Measurements from ENCODE around the gene MAPKBP1.

The MAPKBP1 gene

DNA sequence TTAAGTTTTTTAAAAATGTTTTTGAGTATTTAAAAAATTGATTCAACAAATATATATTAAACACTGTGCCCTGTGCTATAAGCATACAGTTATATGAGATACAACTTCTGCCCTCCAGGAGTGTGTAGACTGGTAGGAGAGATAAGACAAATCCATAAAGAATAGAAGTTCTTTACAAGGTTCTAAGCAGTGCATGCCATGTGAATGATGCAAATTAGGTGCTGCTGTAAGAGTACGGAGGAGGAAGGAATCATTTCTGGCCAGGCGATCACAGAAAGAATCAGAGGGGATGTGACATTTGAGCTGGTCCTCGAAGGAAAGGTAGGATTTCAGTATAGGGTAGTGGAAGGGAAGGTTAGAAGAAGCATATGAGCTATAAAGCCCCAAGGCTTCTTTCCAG, 14.0 kb downstream of the MAPKBP1 start:
- DNase-seq (ENCODE audit: low read depth in 2 of 2) = no peak

DNA sequence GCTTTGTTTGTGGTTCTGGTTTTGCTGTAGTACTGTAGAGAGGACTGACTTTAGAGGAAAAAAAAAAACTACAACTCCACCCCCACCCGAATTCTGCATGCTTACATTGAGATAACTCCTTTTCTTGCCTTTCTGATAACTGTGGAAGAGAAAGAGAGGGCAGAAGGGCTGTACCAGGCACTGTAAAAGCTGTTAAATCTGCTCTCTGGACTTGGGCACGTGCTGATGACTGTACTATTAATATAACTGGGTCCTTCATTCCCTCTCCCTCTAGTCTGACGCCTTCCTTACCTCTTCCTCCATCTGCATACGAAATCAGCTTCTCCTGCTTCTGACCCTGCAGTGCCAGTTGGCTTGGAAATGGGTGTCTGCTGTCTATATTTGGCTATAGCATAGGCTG, 15.0 kb downstream of the MAPKBP1 start:
- no peak for DNase-seq (ENCODE audit: low read depth in 2 of 2)

DNA sequence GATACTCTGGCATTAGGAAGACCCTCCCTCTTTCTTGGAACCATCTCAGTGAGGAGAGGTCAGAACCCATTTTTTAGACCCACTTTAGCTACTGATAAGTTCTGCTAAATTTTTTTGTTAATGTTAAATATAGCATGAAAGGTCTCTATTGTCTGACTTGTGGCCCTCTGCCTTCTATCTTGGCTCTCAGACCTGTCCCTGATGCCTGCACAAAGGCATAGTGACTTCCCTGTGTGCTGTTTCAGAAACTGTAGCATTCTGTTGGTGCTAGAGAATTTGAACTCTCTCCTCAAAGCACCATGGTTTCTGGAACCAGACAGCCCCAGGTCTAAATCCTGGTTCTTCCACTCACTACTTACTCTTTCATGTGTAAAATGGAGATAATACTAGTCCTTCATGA, 15.4 kb downstream of the MAPKBP1 start:
- no peak for DNase-seq (ENCODE audit: low read depth in 2 of 2)

DNA sequence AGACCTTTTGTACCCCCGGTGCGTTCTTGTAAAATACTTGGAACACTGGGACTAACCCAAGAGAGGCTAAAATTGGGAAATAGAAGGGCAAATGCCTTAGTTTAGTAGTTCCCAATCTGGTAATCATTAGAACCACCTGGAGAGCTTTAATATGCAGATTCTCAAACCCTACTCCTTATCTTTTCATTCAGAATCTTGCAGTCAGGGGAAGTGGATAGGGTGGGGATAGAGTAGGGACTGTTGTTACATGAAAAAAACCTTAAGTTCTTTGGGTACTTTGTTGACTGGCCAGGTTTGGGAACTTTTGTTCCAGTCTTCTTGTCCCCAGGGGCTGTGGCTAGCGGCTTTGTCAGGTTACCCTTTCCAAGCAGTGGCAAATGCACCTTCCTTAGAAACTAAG, 15.9 kb downstream of the MAPKBP1 start:
- no peak for DNase-seq (ENCODE audit: low read depth in 2 of 2)

DNA sequence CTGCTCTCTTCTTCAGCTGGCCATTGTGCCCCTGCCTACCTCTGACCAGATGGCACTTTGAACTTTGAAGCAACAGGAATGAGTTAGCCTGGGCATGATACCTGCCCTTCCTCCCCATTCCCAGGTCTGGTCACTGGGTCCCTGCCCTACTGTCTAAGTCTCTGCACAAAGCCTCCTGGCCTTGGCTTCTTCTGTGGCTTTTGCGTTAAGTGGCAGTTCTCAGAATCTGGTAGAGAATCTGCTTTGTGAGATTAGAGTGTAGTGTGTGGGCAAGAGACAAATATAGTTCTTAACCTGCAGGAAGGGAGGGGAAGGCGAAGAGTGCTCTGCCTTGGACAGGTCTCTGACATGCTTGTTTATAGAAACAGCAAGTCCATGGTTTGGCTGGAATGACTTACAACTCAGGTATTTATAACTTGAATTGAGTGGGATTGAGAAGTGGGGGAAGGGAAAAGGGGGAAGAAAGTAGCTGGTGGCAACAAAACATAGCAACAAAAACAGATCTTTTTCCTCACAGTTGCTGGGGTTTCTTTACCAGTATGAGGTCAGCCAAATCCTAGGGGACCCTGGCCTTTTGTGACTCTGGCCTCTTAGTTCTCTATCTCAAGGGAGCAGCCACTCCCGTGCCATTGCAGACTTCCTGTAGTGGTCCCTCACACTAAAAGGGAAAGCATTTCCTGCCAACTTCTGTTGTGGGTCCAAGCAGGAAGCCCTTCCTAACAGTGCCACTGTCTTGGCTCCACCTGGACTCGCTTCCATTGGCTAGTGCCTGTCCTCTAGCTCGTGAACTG, 16.7 kb downstream of the MAPKBP1 start:
- no peak for DNase-seq (ENCODE audit: low read depth in 2 of 2)

DNA sequence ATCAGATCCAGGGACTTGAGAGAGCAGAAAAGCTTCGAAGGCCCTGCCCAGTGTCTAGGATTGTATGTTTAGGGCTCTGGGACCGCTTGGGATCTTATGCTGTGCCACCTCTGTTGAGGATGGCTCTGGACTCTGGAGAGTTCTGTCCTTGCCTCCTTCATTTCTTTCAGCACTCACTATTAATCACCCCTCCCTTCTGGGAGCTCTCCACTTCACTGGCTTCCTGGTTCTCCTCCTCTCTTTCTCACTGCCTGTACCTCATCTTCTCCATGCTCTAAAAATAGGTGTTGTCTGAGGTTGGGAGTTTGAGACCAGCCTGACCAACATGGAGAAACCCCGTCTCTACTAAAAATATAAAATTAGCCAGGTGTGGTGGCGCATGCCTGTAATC, 17.3 kb downstream of the MAPKBP1 start:
- DNase-seq (ENCODE audit: low read depth in 2 of 2) = no peak

DNA sequence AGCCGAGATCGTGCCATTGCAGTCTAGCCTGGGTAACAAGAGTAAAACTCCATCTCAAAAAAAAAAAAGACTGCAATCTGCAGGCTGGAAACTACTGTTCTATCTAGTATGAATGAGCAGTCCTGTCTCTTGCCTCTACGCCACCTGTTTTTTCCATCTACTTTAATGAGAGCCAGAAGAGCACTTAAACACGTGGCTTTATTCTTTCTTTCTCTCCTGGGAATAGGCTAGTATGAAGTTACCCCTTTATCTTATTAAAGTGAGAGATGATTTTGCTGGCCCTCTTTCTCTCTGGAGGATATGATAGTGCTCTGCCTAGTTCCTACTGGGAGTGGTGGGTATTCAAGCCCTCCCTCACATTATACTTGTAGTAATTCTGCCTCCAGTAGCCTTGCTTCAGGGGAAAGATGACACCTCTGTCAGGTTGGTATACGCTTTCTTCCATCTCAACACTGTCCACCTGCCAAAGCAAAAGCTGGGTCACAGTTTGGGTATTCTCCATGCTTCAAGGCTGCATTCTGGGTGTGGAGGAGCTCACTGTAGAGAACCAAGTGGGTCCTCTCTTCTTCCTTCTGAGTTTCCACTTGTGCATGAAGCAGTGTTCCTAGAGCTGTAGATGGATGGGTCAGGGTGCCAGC, 17.8 kb downstream of the MAPKBP1 start:
- DNase-seq (ENCODE audit: low read depth in 2 of 2) = no peak

DNA sequence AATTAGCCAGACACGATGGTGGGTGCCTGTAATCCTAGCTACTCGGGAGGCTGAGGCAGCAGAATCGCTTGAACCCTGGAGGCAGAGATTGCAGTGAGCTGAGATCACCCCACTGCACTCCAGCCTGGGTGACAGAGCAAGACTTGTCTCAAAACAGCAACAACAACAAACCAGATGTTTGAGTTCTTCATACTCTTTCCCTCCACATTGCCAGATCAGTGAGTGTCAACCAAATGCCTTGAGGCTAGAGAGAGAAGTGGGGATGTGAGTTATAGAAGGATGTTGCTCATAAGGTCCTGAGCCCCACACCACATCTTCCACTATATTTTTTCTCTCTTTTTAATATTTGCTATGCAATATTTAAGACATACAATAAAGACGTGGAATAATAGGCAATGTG, 19.8 kb downstream of the MAPKBP1 start:
- DNase-seq (ENCODE audit: low read depth in 2 of 2) = no peak

DNA sequence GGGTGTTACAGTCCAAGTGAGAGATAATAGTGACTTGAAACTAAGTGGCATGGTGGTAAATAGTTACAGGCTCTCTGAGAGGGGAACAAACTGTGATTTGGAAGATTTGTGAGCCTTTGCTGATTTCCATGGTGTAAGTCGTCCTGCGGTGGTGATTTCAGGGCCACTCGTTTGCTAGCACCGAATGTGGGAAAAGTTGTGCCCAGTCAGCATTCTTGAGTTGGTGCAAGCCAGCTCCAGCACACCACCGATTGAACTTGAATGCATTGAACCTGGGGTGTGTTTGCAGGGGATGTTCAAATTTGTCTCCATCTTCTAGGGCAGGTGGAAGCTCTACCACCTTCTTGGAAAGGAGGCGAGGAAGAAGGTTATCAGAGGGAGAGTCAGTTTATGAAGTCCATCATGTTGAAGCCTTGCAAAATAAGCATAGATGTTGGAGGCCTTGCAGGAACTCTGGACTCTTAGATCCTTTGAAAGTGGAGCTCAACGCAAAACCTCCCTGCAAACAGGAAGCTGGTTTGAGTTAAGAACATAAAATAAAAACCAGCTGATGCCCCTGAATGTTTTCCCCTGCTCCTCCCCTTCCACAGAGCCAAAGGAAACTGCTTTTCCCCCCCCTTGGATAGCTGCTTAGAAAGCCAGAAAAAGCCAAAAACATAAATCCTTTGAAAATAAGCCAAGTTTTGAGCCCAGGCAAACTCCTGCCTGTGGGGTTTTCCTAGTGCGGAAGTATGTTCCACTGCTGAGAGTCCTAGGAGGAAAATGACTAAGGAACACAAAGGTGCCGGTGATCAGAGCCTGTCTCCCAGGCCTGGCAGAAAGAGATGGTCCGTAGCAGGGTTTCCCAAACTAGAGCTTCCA, 21.9 kb downstream of the MAPKBP1 start:
- no peak for DNase-seq (ENCODE audit: low read depth in 2 of 2)

DNA sequence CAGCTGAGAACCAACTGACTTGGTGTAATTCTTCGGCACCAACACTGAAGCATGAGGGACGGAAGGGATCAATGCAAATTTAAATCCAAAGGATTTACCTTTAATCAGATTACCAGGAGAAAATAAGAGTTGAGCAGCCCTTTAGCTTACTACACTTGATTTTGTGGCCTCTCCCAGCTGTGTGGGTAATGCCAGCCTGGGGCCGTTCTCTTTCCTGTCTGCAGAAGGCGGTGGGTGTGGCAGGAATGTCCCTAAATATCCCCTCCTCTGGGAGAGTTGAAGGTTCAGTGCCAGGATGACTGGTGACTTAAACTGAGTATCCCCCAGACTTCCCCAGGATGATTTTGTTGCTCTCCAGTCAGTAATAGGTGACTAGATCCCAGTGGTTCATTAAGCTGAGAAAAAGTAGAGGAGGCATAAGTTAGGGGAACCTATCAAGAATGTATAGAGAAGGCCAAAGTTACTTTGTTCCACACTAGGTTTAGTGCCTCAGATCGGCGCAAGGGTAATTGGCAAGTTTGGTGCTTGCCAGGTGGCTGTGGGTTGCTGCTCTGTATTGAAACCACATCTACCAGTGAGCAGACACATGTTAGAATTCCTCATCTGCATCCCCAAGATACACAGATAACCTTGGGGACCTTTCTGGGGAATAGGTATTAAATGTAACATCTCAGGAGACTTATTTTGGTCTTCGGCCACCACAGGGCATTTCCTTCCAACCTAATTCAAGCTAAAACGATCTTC, 23.1 kb downstream of the MAPKBP1 start:
- DNase-seq (ENCODE audit: low read depth in 2 of 2) = no peak

DNA sequence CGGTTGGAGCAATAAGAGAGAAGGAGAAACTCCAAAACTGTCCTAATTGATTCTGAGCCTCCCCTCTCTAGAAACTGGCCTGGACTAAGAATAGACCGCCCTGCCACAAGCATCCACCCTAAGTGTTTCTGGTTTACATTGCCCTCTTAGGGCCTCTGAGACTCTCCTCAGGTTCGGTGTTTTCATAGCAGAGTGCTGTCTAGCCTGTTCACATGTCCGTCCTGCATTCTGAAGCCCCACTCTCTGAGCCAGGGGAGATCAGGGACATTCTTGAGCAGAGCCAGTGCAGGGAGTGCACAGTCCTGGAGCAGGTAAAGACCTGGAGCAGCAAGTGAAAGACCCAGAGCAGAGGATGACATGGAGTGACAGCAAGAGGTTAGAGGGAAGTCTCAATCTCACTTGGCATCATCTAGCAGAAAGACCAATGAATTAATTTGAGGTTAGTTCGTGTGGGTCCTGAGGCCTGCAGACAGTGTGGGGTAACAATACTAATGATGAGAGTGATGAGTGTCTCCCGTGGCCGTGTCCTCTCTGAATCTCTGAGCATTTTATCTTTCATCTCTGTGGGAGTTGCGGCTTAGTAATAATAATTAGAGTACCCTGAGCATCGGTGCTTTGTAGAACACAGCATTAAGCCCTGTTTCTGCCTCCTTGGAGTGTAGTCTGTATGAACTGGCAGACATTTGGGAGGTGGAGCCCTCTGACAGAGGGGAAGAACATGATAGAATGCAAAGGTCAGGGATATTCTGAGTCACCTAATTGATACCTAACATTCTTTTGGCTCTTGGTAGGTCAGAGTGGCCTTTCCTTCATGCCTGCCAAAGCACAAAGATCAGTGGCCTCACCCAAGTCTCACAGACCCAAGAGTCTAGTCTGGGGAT, 24.6 kb downstream of the MAPKBP1 start:
- no peak for DNase-seq (ENCODE audit: low read depth in 2 of 2)

DNA sequence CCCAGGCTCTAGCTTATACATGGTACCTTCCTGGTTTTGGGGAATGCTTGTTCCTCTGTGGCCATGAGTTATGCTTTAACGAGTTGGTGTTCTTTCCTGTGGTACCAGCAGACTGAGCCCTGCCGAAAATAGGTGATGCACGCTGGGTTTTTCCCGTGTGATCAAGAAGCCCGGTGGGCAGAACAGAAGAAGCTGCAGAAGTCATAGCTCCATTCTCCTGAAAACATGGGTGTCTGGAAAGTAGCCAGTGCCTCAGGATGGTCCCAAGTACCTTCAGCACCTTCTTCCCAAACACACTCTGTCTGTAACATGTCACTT, 25.2 kb downstream of the MAPKBP1 start:
- no peak for DNase-seq (ENCODE audit: low read depth in 2 of 2)

DNA sequence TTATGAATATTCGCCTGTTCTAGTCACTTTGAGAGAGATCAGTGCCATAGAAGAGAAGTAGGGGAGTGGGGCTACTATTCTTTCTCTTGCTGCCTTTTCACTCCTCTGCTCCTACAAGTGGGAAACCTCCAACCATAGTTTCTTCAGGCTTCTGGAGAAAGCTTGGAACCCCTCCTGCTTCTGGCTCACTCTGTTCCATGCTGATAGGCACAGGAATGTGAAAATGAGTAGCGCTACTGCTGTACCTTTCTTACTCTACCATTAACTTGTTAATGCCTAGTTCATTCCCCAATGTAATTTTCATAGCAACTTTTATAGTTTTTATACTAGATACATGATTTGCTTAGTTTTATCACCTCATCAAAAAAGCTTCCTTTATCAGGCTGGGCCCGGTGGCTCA, 26.9 kb downstream of the MAPKBP1 start:
- DNase-seq (ENCODE audit: low read depth in 2 of 2) = no peak

DNA sequence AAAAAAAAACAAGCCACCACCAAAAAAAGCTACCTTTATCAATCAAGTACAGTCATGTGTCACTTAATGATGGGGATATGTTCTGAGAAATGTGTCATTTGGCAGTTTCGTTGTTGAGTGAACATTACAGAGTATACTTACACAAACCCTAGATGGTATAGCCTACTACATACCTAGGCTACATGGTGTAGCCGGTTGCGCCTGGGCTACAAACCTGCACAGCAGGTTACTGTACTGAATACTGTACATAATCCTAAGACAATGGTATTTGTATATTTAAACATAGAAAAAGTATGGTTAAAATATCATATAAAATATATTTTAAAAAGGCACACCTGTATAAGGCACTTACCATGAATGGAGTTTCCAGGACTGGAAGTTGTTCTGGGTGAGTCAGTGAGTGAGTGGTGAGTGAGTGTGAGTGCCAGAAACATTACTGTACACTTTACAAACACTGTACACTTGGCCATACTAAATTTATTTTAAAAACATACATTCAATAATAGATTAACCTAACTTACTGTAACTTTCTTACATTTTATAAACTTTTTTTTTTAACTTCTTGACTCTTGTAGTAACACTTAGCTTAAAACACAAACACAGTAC, 27.7 kb downstream of the MAPKBP1 start:
- no peak for DNase-seq (ENCODE audit: low read depth in 2 of 2)

DNA sequence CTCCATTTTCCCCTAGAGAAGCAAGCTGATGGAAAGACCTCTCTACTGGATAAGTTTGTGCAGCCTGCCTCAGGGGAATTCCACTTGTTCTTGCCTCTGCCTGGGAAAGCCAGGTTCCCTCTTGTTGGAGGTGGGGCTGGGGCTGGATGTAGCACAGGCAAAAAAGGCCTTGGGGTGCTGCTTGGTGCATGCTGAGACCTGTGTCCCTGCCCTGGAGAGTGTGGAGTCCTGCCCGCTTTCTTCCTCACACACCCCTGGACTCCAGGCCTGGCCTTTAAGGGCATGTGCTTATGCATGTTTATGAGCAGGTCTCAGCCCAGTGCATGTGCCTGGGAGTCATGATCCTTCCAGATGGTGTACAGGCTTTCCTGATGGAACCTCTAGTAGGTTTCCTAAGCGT, 30.1 kb downstream of the MAPKBP1 start:
- no peak for DNase-seq (ENCODE audit: low read depth in 2 of 2)

DNA sequence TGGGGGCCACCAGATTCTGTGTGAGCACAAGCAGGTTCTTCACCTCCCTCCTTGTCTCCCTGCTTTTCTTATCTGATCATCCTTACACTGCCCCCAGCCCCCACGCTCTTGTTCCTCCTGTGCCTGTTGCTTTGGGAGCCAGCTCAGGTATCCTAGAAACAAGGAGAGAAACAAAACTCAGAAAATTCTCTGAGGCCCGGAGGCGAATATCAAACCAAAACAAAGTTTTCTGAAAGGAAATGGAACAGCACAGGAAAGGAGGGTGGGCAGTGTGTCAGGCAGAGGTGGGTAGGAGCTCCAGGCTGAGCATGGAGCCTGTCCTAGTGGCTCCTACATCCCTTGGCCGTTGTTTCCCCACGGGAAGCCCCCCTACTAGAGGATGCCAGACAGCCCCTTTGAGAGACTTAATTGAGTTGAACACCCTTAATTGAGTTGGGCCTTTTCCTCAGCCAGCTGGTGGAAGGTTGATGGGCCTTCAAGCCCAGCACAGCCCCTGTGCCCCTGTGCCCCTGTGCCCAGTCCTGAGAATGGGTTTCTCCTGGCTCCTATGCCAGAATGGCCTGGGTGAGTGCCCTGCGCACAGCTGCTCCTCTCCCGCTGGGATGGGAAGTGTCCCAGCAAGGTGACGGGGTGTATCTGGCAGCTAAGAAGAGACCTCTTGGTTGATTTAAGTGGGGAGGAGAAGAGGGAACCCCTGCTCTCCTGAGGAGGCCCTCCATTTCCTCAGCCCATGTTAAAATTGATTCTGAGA, 30.8 kb downstream of the MAPKBP1 start:
- no peak for DNase-seq (ENCODE audit: low read depth in 2 of 2)

DNA sequence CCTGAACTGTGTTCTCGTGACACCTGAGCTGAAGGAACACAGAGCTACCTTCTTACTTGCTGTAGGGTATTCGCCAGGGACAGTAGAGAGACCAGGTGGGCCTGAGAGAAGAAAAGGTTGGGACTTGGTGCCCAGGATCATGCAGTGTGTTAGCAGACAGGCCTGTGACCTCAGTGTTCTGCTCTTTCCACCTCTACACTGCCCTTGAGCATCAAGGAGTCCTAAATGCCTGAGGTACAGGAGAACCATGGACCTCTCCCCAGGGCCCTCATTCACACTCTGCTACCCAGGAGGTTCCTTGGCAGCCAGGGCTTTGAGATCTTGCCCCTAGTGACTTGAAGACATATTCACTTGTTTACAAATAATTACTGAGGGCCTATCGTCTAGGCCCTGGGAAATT, 31.4 kb downstream of the MAPKBP1 start:
- no peak for DNase-seq (ENCODE audit: low read depth in 2 of 2)

DNA sequence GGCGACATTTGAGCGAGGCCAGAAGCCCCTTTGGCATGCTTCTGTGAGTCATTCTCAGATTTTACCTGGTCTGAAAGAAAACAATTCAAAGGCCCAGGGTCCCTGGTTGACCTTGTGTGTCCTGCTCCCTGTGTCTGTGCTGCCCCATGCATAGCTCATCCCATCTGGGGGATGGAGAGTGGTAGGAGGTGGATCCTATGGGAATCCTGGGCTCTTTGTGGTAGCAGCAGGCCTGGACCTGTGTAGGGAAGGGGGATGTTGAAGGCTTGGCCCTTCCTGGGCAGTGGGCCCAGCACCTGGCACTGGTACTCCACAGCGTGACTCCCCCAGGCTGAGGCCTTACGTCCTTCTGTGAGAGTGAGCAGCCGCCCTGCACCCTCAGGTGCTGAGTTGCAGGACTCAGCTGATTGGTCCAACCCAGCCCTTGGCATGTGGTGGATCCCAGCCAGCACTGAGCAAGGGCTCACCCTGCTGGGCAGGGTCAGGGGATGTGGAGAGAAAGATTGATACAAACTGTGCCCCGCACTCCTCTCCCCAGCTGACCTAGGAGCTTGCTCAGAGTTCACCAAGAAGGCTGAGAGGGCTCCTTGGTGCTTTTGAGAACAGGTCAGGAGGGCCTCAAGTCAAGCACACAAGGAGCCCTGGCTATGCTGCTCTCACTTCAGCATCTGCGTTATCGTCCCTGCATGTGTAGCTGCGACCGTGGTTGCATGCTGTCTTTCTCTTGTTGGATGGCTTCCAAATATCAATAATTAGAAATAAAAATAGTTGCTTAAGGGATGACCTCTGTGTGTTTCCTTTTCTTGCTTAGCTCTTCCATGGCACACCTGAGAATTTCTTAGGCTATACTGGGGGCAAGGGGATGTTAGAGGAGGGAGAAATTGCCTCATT, 32.3 kb downstream of the MAPKBP1 start:
- DNase-seq (ENCODE audit: low read depth in 2 of 2) = no peak

DNA sequence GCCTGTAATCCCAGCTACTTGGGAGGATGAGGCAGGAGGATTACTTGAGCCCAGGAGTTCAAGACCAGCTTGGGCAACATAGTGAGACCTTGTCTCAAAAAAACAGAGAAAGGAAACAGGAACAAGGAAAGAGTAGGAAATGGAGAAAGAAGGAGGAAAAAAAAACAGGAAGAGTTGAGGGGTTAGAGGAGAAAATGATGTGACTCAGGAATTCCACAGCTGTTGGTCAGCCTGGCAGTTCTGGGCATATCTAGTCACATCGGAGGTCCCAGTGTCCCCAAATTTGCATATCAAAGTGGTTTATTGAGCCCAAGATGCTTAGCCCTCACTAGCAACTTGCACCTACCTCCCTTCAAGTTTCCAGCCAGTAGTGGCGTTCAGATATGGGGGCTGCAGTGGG, 34.8 kb downstream of the MAPKBP1 start:
- DNase-seq (ENCODE audit: low read depth in 2 of 2) = no peak

Data from stimulated activated CD8-positive, alpha-beta memory T cell treated with anti-CD3 and anti-CD28 coated beads, Interleukin-15, amount 100 ng/mL, for 48 hours (primary cell).